Measurements from ENCODE around the gene ANKRD53. TPM values are rescaled to one million over a fixed set of nuclear protein-coding genes. Genes with fewer than 3 reads are reported as not detected.
A peak's percentile ranks its signal among the peaks of the same experiment; 100 is the strongest.

Gene ANKRD53
- total RNA-seq, 2 donors from 2014 or later = 0.24 to 0.97 TPM

GRCh38 chr2:70959851-70960832 lies 18.3 kb upstream of the ANKRD53 start:
- Mint-ChIP-seq H3K9me3 (no peaks in the 10 kb centered on the region), H3K27me3 (ENCODE audit: insufficient read depth) (peaks cover 65% of the 10 kb centered on the region), H3K4me1 (peaks cover 2% of the 10 kb centered on the region), H3K36me3 (ENCODE audit: low read depth) (no peaks in the 10 kb centered on the region), H3K27ac (no peak overlapping the region), H3K4me3 (no peak overlapping the region)
- no peak overlapping the region for H3K9ac ChIP-seq (ENCODE audit: extremely low read depth, low read length, poor library complexity, severe bottlenecking)
- no peaks in the 10 kb centered on the region for H3K4me1 ChIP-seq (ENCODE audit: control insufficient read depth, insufficient read depth, low read length)
- peaks cover 51% of the 10 kb centered on the region for H3K27me3 ChIP-seq (ENCODE audit: control insufficient read depth, insufficient read depth, low read length, poor library complexity, severe bottlenecking)
- H3K4me3 ChIP-seq (ENCODE audit: low read length) = no peak overlapping the region
- H3K9me3 ChIP-seq (ENCODE audit: control insufficient read depth, low read length) = no peaks in the 10 kb centered on the region
- no peaks in the 10 kb centered on the region for H3K36me3 ChIP-seq (ENCODE audit: control insufficient read depth, insufficient read depth, low read length)
- TF ChIP-seq CTCF (conservative IDR thresholded peaks at IDR 0.05) = peak; percentile 67
- no peak overlapping the region for H3K27ac ChIP-seq (ENCODE audit: low read depth, low read length)
- DNase-seq = peak; percentile 83
- 86 to 94% methylated on average over 9 to 17 of the region's 17 CpGs for WGBS, 2 experiments (ENCODE audit: insufficient coverage in 1 of 2, insufficient read length in 1 of 2)

- no peaks in the 10 kb centered on the region for H3K4me1 ChIP-seq (ENCODE audit: control insufficient read depth, insufficient read depth, low read length)
- H3K36me3 ChIP-seq (ENCODE audit: control insufficient read depth, insufficient read depth, low read length) = no peaks in the 10 kb centered on the region
- no peak overlapping the region for H3K4me3 ChIP-seq (ENCODE audit: low read length)
- H3K4me3 Mint-ChIP-seq = no peak overlapping the region
- peak; percentile 81 for DNase-seq
- no peak overlapping the region for H3K27ac ChIP-seq (ENCODE audit: low read depth, low read length)
- WGBS, 2 experiments (ENCODE audit: insufficient coverage in 1 of 2, insufficient read length in 1 of 2) = 83 to 85% methylated on average over 12 to 14 of the region's 14 CpGs
- no peaks in the 10 kb centered on the region for H3K36me3 Mint-ChIP-seq (ENCODE audit: low read depth)
- peaks cover 66% of the 10 kb centered on the region for H3K27me3 Mint-ChIP-seq (ENCODE audit: insufficient read depth)
- H3K4me1 Mint-ChIP-seq = peaks cover 2% of the 10 kb centered on the region
- TF ChIP-seq CTCF (conservative IDR thresholded peaks at IDR 0.05) = peak; percentile 22
- H3K27me3 ChIP-seq (ENCODE audit: control insufficient read depth, insufficient read depth, low read length, poor library complexity, severe bottlenecking) = peaks cover 50% of the 10 kb centered on the region
- no peaks in the 10 kb centered on the region for H3K9me3 Mint-ChIP-seq
- H3K27ac Mint-ChIP-seq = no peak overlapping the region
- no peak overlapping the region for H3K9ac ChIP-seq (ENCODE audit: extremely low read depth, low read length, poor library complexity, severe bottlenecking)
- no peaks in the 10 kb centered on the region for H3K9me3 ChIP-seq (ENCODE audit: control insufficient read depth, low read length)
Measured at GRCh38 chr2:70960833-70961647, 17.4 kb upstream of the ANKRD53 start.

GRCh38 chr2:70961648-70961994 lies 16.8 kb upstream of the ANKRD53 start:
- Mint-ChIP-seq H3K4me3 (no peak overlapping the region), H3K27ac (no peak overlapping the region), H3K9me3 (no peaks in the 10 kb centered on the region), H3K27me3 (ENCODE audit: insufficient read depth) (peaks cover 65% of the 10 kb centered on the region), H3K4me1 (peaks cover 2% of the 10 kb centered on the region), H3K36me3 (ENCODE audit: low read depth) (no peaks in the 10 kb centered on the region)
- Histone ChIP-seq H3K9ac (ENCODE audit: extremely low read depth, low read length, poor library complexity, severe bottlenecking) (no peak overlapping the region), H3K27me3 (ENCODE audit: control insufficient read depth, insufficient read depth, low read length, poor library complexity, severe bottlenecking) (peaks cover 52% of the 10 kb centered on the region), H3K9me3 (ENCODE audit: control insufficient read depth, low read length) (no peaks in the 10 kb centered on the region), H3K4me1 (ENCODE audit: control insufficient read depth, insufficient read depth, low read length) (no peaks in the 10 kb centered on the region), H3K4me3 (ENCODE audit: low read length) (no peak overlapping the region), H3K27ac (ENCODE audit: low read depth, low read length) (no peak overlapping the region), H3K36me3 (ENCODE audit: control insufficient read depth, insufficient read depth, low read length) (no peaks in the 10 kb centered on the region)
- TF ChIP-seq CTCF (conservative IDR thresholded peaks at IDR 0.05) = no peak
- 78 to 83% methylated on average over 3 to 4 of the region's 4 CpGs for WGBS, 2 experiments (ENCODE audit: insufficient coverage in 1 of 2, insufficient read length in 1 of 2)
- no peak for DNase-seq

Data from endodermal cell (in vitro differentiated cells).